GM23338 (cell line): ENCODE results near the gene AKIRIN1.
"Not testable (repeated sequence)": the region's sequence is repeated elsewhere in the genome, so short reads cannot be mapped to it uniquely, and the experiment has no call there.

Source experiments
- CREB1 ChIP-seq: fragments of 250-450 bp; sonication (Bioruptor Pico); IDR thresholded peaks from 2 replicates; pipeline ENCODE4 v1.5.0; 2020; ENCODE audit warnings: low read depth, mild to moderate bottlenecking, moderate library complexity
- CTCF ChIP-seq, 2 experiments: fragments of 200-600 bp in 1 of 2; sonication (generic) in 1 of 2; conservative IDR thresholded peaks; 2 replicates each; pipeline versions ENCODE4 v1.5.1 to v1.6.1; 2016 to 2017; ENCODE audit warnings: antibody characterized with exemption in 2 of 2, low read depth in 2 of 2, mild to moderate bottlenecking in 2 of 2, moderate library complexity in 1 of 2

GRCh38 chr1:38973145-38973544 is 17.9 kb upstream of the AKIRIN1 start:
- not testable (repeated sequence) for TF ChIP-seq CREB1 (CRISPR knock-in tag); CTCF (conservative IDR thresholded peaks at IDR 0.05; ENCODE audit: low read depth in 2 of 2)
